Ishikawa (cell line): ENCODE results near the gene BEND5.

Experiments
- CEBPB ChIP-seq: IDR thresholded peaks from 2 replicates; pipeline ENCODE4 v1.6.1; 2012
- CREB1 ChIP-seq: IDR thresholded peaks from 2 replicates; pipeline ENCODE4 v1.6.1; 2012; ENCODE audit warnings: low read depth
- EGR1 ChIP-seq: IDR thresholded peaks from 2 replicates; pipeline ENCODE4 v1.6.1; 2012
- EP300 ChIP-seq: IDR thresholded peaks from 2 replicates; pipeline ENCODE4 v1.6.1; 2012; ENCODE audit warnings: borderline replicate concordance
- FOXM1 ChIP-seq: IDR thresholded peaks from 2 replicates; pipeline ENCODE4 v1.6.1; 2012; ENCODE audit warnings: low read depth, borderline replicate concordance
- NFIC ChIP-seq: IDR thresholded peaks from 2 replicates; pipeline ENCODE4 v1.6.1; 2012
- RAD21 ChIP-seq: IDR thresholded peaks from 2 replicates; pipeline ENCODE4 v1.6.1; 2012; ENCODE audit warnings: low read depth
- TAF1 ChIP-seq: IDR thresholded peaks from 2 replicates; pipeline ENCODE4 v1.6.1; 2012; ENCODE audit warnings: low read depth, mild to moderate bottlenecking
- TCF12 ChIP-seq: IDR thresholded peaks from 2 replicates; pipeline ENCODE4 v1.6.1; 2012; ENCODE audit warnings: low read depth
- TEAD4 ChIP-seq: IDR thresholded peaks from 2 replicates; pipeline ENCODE4 v1.6.1; 2012
- YY1 ChIP-seq: IDR thresholded peaks from 2 replicates; pipeline ENCODE4 v1.6.1; 2012; ENCODE audit warnings: low read depth
- ZBTB7A ChIP-seq: IDR thresholded peaks from 2 replicates; pipeline ENCODE4 v1.6.1; 2012; ENCODE audit warnings: low read depth
- TF ChIP-seq, protein P1 (sequence below): IDR thresholded peaks from 2 replicates; pipeline ENCODE4 v1.6.1; 2012
- TF ChIP-seq, protein P2 (sequence below): IDR thresholded peaks from 2 replicates; pipeline ENCODE4 v1.6.1; 2012; ENCODE audit warnings: low read depth, mild to moderate bottlenecking
- TF ChIP-seq, protein P3 (sequence below): IDR thresholded peaks from 2 replicates; pipeline ENCODE4 v1.6.1; 2012

BEND5 gene

DNA sequence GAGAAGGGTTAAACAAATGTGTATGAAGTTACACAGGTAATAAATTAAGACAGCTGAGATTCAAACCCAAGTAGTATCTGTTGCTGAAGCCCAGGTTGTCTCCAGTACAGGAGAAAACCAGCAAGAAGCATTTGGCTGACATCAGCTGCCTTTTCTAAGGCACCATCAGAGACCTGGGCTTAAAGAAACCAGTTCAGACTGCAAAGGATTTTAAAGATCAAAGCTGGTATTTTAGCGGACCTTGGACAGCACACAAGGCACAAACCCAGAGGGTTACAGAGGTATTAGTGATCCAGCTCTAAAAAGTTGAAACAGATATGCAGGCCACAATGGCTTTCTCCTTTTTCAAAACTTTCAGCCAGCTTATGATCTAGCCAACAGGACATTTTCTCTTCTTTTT, 23.4 kb downstream of the BEND5 start:
- no peak for TF ChIP-seq NFIC

DNA sequence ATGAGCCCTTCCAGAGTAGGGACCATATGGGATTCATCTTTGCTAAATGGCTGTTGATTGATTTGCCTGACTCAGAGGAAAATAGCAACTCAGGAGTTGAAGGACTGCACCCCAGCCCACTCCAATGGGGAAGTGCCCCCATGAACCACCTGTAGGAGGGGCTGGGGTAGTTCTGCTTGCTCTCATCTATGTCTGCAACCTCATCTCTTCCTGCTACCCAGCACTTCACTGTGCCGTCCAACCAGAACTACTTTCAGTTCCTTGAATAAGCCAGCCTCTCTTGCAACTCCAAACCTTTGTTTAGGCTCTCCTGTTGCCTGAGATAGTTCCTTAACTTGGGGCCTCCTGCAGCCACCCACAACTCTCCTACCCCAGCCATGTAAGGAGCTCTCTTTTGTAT, 26.6 kb downstream of the BEND5 start:
- TF ChIP-seq, protein P1, sequence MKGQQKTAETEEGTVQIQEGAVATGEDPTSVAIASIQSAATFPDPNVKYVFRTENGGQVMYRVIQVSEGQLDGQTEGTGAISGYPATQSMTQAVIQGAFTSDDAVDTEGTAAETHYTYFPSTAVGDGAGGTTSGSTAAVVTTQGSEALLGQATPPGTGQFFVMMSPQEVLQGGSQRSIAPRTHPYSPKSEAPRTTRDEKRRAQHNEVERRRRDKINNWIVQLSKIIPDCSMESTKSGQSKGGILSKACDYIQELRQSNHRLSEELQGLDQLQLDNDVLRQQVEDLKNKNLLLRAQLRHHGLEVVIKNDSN: no peak
- TF ChIP-seq TCF12: no peak
- no peak for TF ChIP-seq NFIC
- TF ChIP-seq YY1: no peak
- TF ChIP-seq, protein P2, sequence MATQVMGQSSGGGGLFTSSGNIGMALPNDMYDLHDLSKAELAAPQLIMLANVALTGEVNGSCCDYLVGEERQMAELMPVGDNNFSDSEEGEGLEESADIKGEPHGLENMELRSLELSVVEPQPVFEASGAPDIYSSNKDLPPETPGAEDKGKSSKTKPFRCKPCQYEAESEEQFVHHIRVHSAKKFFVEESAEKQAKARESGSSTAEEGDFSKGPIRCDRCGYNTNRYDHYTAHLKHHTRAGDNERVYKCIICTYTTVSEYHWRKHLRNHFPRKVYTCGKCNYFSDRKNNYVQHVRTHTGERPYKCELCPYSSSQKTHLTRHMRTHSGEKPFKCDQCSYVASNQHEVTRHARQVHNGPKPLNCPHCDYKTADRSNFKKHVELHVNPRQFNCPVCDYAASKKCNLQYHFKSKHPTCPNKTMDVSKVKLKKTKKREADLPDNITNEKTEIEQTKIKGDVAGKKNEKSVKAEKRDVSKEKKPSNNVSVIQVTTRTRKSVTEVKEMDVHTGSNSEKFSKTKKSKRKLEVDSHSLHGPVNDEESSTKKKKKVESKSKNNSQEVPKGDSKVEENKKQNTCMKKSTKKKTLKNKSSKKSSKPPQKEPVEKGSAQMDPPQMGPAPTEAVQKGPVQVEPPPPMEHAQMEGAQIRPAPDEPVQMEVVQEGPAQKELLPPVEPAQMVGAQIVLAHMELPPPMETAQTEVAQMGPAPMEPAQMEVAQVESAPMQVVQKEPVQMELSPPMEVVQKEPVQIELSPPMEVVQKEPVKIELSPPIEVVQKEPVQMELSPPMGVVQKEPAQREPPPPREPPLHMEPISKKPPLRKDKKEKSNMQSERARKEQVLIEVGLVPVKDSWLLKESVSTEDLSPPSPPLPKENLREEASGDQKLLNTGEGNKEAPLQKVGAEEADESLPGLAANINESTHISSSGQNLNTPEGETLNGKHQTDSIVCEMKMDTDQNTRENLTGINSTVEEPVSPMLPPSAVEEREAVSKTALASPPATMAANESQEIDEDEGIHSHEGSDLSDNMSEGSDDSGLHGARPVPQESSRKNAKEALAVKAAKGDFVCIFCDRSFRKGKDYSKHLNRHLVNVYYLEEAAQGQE: no peak
- no peak for TF ChIP-seq CREB1
- TF ChIP-seq, protein P3, sequence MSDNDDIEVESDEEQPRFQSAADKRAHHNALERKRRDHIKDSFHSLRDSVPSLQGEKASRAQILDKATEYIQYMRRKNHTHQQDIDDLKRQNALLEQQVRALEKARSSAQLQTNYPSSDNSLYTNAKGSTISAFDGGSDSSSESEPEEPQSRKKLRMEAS: no peak
- TF ChIP-seq EP300: no peak
- TF ChIP-seq FOXM1: no peak
- TF ChIP-seq ZBTB7A: no peak

- TF ChIP-seq TEAD4 (no peak), NFIC (no peak), CEBPB (no peak), EP300 (no peak)
- TF ChIP-seq, protein P3: no peak
These were observed 27.6 kb downstream of the BEND5 start for GRCh38 chr1:48749068-48749467.

DNA sequence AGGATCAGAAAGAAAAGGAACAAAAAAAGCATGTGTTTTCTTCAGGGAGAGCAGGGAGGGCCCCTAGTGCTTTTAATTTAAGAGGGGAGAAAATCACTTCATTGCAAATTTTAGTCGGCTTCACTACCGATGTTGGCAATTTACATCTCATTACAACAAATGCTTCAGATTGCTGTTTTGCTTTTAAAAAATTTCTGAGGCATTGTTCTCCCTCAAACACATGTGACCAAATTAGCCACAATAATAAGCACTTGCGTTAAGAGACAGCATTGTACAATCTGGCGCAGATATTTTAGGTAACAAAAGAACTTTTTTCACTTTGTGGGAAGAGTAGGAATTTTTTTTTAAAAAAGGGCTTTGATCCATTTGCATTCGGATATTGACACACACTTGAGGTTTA, 29.8 kb downstream of the BEND5 start:
- TF ChIP-seq NFIC: no peak
- TF ChIP-seq CREB1: no peak
- TF ChIP-seq EP300: no peak
- TF ChIP-seq, protein P2: no peak
- TF ChIP-seq ZBTB7A: no peak

DNA sequence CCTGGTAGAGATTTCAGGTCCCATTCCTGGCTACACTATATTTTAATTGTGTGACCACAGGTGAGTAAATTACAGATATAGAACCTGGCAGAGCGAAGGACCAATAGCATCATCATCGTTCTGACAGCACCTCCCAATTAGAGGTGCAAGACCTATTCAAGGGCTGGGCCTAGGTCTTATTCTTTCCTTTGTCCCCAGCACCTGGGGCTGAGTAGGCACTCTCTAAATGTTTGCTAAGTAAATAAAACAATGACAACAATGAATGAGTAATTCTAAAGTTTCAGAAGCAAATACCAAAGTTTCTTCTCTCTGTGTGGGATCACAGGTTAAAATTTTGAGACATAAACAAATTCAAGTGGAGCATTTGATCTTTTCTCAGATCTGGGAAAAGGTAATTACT, 32.7 kb downstream of the BEND5 start:
- TF ChIP-seq RAD21 (no peak), TEAD4 (no peak), NFIC (no peak), EP300 (no peak), CEBPB (no peak), ZBTB7A (no peak), TAF1 (no peak), FOXM1 (no peak)
- TF ChIP-seq, protein P2: no peak
- TF ChIP-seq, protein P3: no peak
- TF ChIP-seq, protein P1: no peak

DNA sequence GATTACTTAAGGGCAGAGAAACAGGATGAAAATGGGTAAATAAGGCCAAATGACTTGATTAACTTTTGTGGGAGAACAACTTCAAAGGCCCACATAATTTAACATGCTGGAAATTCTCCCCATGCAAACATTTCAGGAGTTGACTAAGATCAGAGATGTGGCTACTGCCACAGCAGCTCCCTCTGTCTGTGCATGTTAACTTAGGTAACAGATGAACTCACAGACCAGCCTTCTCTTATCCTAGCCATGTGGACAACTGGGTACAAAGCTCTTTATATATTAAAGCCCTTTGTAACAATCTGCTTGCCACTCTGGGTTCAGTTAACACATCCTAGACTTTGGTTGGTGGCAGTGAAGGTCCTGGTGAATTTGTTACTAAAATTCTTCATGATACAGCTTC, 33.2 kb downstream of the BEND5 start:
- TF ChIP-seq, protein P3: no peak
- TF ChIP-seq ZBTB7A (no peak), CREB1 (no peak), RAD21 (no peak), TEAD4 (no peak), YY1 (no peak), FOXM1 (no peak), EGR1 (no peak), TCF12 (no peak)
